ENCODE data around the gene RIC8B.

RIC8B gene

DNA sequence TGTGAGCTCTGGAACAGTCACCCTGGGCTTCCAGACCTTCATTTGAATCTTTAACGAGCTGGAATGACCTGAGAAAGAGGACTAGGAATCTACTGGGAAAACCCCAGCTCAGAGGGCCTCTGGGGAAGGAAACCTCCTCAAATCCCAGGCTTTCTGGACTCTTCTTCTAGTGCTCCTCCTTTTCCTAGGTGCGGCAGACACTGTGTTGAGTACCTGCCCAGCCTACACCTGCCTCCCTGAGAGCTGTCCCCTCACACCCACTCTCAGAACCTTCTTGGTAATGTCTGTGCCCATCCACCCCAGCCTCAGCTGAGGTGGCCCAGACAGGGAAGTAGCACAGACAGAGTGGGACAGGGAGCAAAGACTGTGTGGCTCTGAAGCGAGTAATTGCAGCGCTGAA, 133.4 kb downstream of the RIC8B start:
- Histone ChIP-seq H3K4me2 (ENCODE audit: low read length) (no peak overlapping the region), H3K9me2 (replicated peaks; ENCODE audit: control insufficient read depth, low read length) (no peaks in the 10 kb centered on the region), H3K4me3 (ENCODE audit: low read length) (no peak overlapping the region), H3F3A (ENCODE audit: control insufficient read depth, insufficient read depth) (no peaks in the 10 kb centered on the region), H3K27me3 (ENCODE audit: control insufficient read depth, low read length) (peaks cover 70% of the 10 kb centered on the region), H3K36me3 (ENCODE audit: control insufficient read depth, low read length) (no peaks in the 10 kb centered on the region), H4K20me1 (ENCODE audit: control insufficient read depth, insufficient read depth, low read depth, low read length) (peaks cover 3% of the 10 kb centered on the region; the same call in 1 of the 2 replicates), H3K9me3 (ENCODE audit: control insufficient read depth, insufficient read depth, low read length) (no peaks in the 10 kb centered on the region), H3K27ac (ENCODE audit: low read depth, low read length) (no peak overlapping the region), H3K4me1 (ENCODE audit: control insufficient read depth, low read length) (peaks cover 12% of the 10 kb centered on the region), H3K79me2 (ENCODE audit: control insufficient read depth, low read length) (no peaks in the 10 kb centered on the region)
- no peak for TF ChIP-seq EZH2phosphoT487 (IDR thresholded peaks at IDR 0.05; ENCODE audit: borderline replicate concordance, low read length)
- TF ChIP-seq, protein P1, sequence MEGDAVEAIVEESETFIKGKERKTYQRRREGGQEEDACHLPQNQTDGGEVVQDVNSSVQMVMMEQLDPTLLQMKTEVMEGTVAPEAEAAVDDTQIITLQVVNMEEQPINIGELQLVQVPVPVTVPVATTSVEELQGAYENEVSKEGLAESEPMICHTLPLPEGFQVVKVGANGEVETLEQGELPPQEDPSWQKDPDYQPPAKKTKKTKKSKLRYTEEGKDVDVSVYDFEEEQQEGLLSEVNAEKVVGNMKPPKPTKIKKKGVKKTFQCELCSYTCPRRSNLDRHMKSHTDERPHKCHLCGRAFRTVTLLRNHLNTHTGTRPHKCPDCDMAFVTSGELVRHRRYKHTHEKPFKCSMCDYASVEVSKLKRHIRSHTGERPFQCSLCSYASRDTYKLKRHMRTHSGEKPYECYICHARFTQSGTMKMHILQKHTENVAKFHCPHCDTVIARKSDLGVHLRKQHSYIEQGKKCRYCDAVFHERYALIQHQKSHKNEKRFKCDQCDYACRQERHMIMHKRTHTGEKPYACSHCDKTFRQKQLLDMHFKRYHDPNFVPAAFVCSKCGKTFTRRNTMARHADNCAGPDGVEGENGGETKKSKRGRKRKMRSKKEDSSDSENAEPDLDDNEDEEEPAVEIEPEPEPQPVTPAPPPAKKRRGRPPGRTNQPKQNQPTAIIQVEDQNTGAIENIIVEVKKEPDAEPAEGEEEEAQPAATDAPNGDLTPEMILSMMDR (IDR thresholded peaks at IDR 0.05; ENCODE audit: low read depth, low read length, poor library complexity, severe bottlenecking), result no peak

DNA sequence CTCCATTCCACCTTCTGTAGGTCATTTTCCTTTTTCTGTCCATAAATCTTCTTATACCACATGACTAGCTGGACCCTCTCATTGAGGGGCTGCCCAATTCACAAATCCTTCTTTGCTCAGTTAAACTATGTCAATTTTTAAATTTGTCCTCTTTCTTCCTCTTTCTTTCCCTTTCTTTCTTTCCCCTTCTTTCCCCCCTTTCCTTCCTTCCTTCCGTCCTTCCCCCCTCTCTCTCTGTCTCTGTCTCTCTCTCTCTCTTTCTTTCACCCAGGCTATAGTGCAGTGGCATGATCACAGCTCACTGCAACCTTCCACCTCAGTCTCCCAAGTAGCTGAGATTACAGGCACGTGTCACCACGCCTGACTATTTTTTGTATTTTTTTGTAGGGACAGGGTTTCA, 134.1 kb downstream of the RIC8B start:
- no peaks in the 10 kb centered on the region for H3K36me3 ChIP-seq (ENCODE audit: control insufficient read depth, low read length)
- peaks cover 70% of the 10 kb centered on the region for H3K27me3 ChIP-seq (ENCODE audit: control insufficient read depth, low read length)
- H3K4me3 ChIP-seq (ENCODE audit: low read length), result no peak overlapping the region
- no peaks in the 10 kb centered on the region for H3K9me2 ChIP-seq (replicated peaks; ENCODE audit: control insufficient read depth, low read length)
- no peaks in the 10 kb centered on the region for H3K79me2 ChIP-seq (ENCODE audit: control insufficient read depth, low read length)
- peaks cover 12% of the 10 kb centered on the region for H3K4me1 ChIP-seq (ENCODE audit: control insufficient read depth, low read length)
- TF ChIP-seq, protein P1 (IDR thresholded peaks at IDR 0.05; ENCODE audit: low read depth, low read length, poor library complexity, severe bottlenecking), result no peak
- no peak for TF ChIP-seq EZH2phosphoT487 (IDR thresholded peaks at IDR 0.05; ENCODE audit: borderline replicate concordance, low read length)
- H3K9me3 ChIP-seq (ENCODE audit: control insufficient read depth, insufficient read depth, low read length), result no peaks in the 10 kb centered on the region
- no peak overlapping the region for H3K4me2 ChIP-seq (ENCODE audit: low read length)
- H3F3A ChIP-seq (ENCODE audit: control insufficient read depth, insufficient read depth), result no peaks in the 10 kb centered on the region
- no peak overlapping the region for H3K27ac ChIP-seq (ENCODE audit: low read depth, low read length)
- peaks cover 4% of the 10 kb centered on the region for H4K20me1 ChIP-seq (ENCODE audit: control insufficient read depth, insufficient read depth, low read depth, low read length)

DNA sequence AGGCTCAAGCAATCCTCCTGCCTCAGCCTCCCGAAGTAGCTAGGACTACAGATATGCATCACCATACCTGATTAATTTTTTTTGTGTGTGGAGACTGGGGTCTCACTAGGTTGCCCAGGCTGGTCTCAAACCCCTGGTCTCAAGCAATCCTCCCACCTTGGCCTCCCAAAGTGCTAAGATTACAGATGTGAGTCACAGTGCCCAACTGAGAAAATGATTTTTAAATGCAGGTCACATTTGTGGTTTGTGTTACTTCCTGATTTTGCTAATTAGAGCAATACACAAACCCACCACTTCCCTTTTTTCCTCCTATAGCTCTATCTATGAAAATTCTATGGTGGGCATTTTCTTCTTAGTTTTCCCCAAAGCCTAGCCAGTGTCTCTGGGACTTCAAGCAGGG, 135.7 kb downstream of the RIC8B start:
- H3K79me2 ChIP-seq (ENCODE audit: control insufficient read depth, low read length), result no peaks in the 10 kb centered on the region
- H3K27me3 ChIP-seq (ENCODE audit: control insufficient read depth, low read length), result peaks cover 64% of the 10 kb centered on the region
- no peaks in the 10 kb centered on the region for H3K9me2 ChIP-seq (replicated peaks; ENCODE audit: control insufficient read depth, low read length)
- TF ChIP-seq, protein P1 (IDR thresholded peaks at IDR 0.05; ENCODE audit: low read depth, low read length, poor library complexity, severe bottlenecking), result no peak
- TF ChIP-seq EZH2phosphoT487 (IDR thresholded peaks at IDR 0.05; ENCODE audit: borderline replicate concordance, low read length), result no peak
- H3K4me1 ChIP-seq (ENCODE audit: control insufficient read depth, low read length), result peaks cover 19% of the 10 kb centered on the region
- H3K9me3 ChIP-seq (ENCODE audit: control insufficient read depth, insufficient read depth, low read length), result no peaks in the 10 kb centered on the region
- 0 out of 2 replicates have a peak overlapping the region, but pooled peaks have one; percentile 14 for H3K4me3 ChIP-seq (ENCODE audit: low read length)
- no peak overlapping the region for H3K27ac ChIP-seq (ENCODE audit: low read depth, low read length)
- peaks cover 6% of the 10 kb centered on the region for H4K20me1 ChIP-seq (ENCODE audit: control insufficient read depth, insufficient read depth, low read depth, low read length)
- H3K36me3 ChIP-seq (ENCODE audit: control insufficient read depth, low read length), result no peaks in the 10 kb centered on the region
- peak overlapping the region; percentile 53 for H3K4me2 ChIP-seq (ENCODE audit: low read length)
- H3F3A ChIP-seq (ENCODE audit: control insufficient read depth, insufficient read depth), result no peaks in the 10 kb centered on the region
